Immature natural killer cell (primary cell): ENCODE results near the gene ACAP2. TPM values are rescaled to one million over a fixed set of nuclear protein-coding genes. Genes with fewer than 3 reads are reported as not detected.

ENCODE experiments used
- DNase-seq, 3 donors: peaks; one replicate each; pipeline ENCODE4 v3.0.0; 2022; ENCODE audit warnings: mixed read lengths in 1 of 3
- H3K27ac Mint-ChIP-seq, 6 donors: one replicate each; pipeline ENCODE4 v1.8.0; 2020; ENCODE audit warnings: mixed read lengths in 6 of 6, mild to moderate bottlenecking in 5 of 6, inconsistent platforms in 4 of 6, moderate library complexity in 3 of 6
- H3K27me3 Mint-ChIP-seq, 3 donors: one replicate each; pipeline ENCODE4 v1.8.0; 2020 to 2021; ENCODE audit warnings: low read depth in 3 of 3, mild to moderate bottlenecking in 3 of 3, mixed read lengths in 3 of 3, moderate library complexity in 3 of 3, inconsistent platforms in 1 of 3
- H3K36me3 Mint-ChIP-seq, 3 donors: one replicate each; pipeline ENCODE4 v1.8.0; 2020; ENCODE audit warnings: mixed read lengths in 3 of 3, inconsistent platforms in 2 of 3, mild to moderate bottlenecking in 2 of 3
- H3K4me1 Mint-ChIP-seq, 2 donors: one replicate each; pipeline ENCODE4 v1.8.0; 2020; ENCODE audit warnings: inconsistent platforms in 2 of 2, mild to moderate bottlenecking in 2 of 2, mixed read lengths in 2 of 2, moderate library complexity in 1 of 2
- H3K4me3 Mint-ChIP-seq, 5 donors: one replicate each; pipeline ENCODE4 v1.8.0; 2020; ENCODE audit warnings: mild to moderate bottlenecking in 5 of 5, mixed read lengths in 5 of 5, inconsistent platforms in 3 of 5, moderate library complexity in 3 of 5
- H3K9me3 Mint-ChIP-seq, 6 donors: one replicate each; pipeline ENCODE4 v1.8.0; 2020; ENCODE audit warnings: mild to moderate bottlenecking in 6 of 6, mixed read lengths in 6 of 6, inconsistent platforms in 4 of 6, moderate library complexity in 3 of 6
- polyA plus RNA-seq, 3 donors: library from polyadenylated mRNA; unstranded; fragments of 300-500 nt; fragmentation: Illumina TruSeq; gene quantifications; one replicate each; pipeline ENCODE4 v1.2.3, GENCODE V29; 2021

The ACAP2 gene
- polyA plus RNA-seq, 3 donors from 2014 or later: 41.0 to 74.1 (median 53.0) TPM

GRCh38 chr3:195227871-195228270 is 214.9 kb downstream of the ACAP2 start:
- Mint-ChIP-seq H3K4me3 (no peak overlapping the region), H3K4me1 (peaks cover 8 to 19% of the 10 kb centered on the region in 2 donors), H3K9me3 (no peaks in the 10 kb centered on the region), H3K36me3 (peaks cover 0 to 10% (median 7%) of the 10 kb centered on the region in 3 donors), H3K27me3 (peaks cover 0 to 5% (median 2%) of the 10 kb centered on the region in 3 donors), H3K27ac (peak overlapping the region in 3 of 6 donors; percentile 15 to 57 (median 21))
- DNase-seq: no peak

DNA sequence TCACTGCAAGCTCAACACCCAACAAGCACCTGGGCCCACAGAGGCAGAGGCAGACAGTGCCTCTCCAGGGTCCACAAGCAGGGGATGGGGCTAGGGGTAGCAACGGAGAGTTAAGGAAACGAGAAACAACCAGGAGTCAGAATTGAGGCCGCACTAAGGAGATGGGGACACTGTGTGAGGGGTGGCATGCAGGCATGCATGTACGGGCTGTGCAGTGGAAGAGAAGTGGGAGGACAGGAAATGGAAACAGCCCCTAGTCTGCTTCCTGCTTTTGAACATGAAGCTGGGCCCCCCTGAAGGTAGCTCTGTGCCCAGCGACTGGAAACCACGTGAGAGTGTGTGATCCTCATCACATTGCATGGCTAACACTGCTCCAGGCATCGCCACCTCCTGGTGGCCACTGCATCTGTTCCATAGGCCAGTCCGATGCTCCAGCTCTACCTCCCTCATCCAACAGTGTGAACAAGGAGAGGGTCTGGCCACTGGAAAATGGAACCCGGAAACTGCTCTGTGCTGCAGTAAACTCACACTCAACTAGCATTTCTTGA is 215.8 kb downstream of the ACAP2 start:
- Mint-ChIP-seq H3K27ac (peak overlapping the region in 3 of 6 donors; percentile 5 to 35 (median 24)), H3K4me3 (no peak overlapping the region), H3K4me1 (peaks cover 8 to 19% of the 10 kb centered on the region in 2 donors), H3K9me3 (no peaks in the 10 kb centered on the region), H3K36me3 (peaks cover 0 to 10% (median 7%) of the 10 kb centered on the region in 3 donors), H3K27me3 (peaks cover 0 to 5% (median 2%) of the 10 kb centered on the region in 3 donors)
- no peak for DNase-seq

GRCh38 chr3:195226445-195226844 is 216.4 kb downstream of the ACAP2 start:
- H3K27ac Mint-ChIP-seq: peak overlapping the region in 1 of 6 donors; percentile 24
- peaks cover 8 to 19% of the 10 kb centered on the region in 2 donors for H3K4me1 Mint-ChIP-seq
- DNase-seq: no peak
- peaks cover 0 to 5% (median 2%) of the 10 kb centered on the region in 3 donors for H3K27me3 Mint-ChIP-seq
- H3K9me3 Mint-ChIP-seq: no peaks in the 10 kb centered on the region
- H3K36me3 Mint-ChIP-seq: peaks cover 0 to 10% (median 7%) of the 10 kb centered on the region in 3 donors
- H3K4me3 Mint-ChIP-seq: no peak overlapping the region

GRCh38 chr3:195224980-195225580 is 217.7 kb downstream of the ACAP2 start:
- Mint-ChIP-seq H3K9me3 (no peaks in the 10 kb centered on the region), H3K27me3 (peaks cover 0 to 5% (median 2%) of the 10 kb centered on the region in 3 donors), H3K4me1 (peaks cover 8 to 19% of the 10 kb centered on the region in 2 donors), H3K36me3 (peaks cover 5 to 12% (median 10%) of the 10 kb centered on the region in 3 donors), H3K4me3 (no peak overlapping the region), H3K27ac (no peak overlapping the region)
- no peak for DNase-seq

Other genes with a start within 250 kb of the ACAP2 start
- 10 to 100 TPM in 1 of 3 donors, 1 to 10 TPM in 2; 5.3 to 15.7 (median 5.6) TPM for gene XXYLT1, start 171.9 kb downstream of the ACAP2 start, polyA plus RNA-seq
- gene PPP1R2, start 100.3 kb upstream of the ACAP2 start, polyA plus RNA-seq: 100 to 1,000 TPM; 118 to 123 (median 120) TPM
- not detected for gene APOD, start 140.9 kb upstream of the ACAP2 start, polyA plus RNA-seq